ENCODE results near the gene ZNF524.

DNA sequence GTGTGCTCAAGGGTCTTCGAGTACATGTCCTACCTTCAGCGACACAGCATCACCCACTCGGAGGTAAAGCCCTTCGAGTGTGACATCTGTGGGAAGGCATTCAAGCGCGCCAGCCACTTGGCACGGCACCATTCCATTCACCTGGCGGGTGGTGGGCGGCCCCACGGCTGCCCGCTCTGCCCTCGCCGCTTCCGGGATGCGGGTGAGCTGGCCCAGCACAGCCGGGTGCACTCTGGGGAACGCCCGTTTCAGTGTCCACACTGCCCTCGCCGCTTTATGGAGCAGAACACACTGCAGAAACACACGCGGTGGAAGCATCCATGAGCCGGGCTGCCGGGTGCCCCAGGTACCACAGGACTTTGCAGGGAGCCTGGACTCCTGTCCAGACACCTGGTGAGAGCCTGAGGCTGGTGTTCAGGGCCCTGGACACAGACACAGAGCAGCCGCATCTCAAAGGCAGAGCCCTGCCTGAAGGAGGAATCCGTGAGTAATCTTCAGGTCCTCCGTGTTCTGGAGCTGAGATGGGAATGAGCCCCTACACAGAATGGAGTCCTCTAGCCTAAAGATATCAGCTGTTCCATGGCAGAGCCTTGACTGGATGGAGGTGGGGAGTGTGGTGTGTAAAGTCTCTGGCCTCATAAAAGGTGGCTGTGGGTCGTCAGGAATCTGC lies 44.9 kb downstream of the ZNF524 start:
- TF ChIP-seq, protein P1, sequence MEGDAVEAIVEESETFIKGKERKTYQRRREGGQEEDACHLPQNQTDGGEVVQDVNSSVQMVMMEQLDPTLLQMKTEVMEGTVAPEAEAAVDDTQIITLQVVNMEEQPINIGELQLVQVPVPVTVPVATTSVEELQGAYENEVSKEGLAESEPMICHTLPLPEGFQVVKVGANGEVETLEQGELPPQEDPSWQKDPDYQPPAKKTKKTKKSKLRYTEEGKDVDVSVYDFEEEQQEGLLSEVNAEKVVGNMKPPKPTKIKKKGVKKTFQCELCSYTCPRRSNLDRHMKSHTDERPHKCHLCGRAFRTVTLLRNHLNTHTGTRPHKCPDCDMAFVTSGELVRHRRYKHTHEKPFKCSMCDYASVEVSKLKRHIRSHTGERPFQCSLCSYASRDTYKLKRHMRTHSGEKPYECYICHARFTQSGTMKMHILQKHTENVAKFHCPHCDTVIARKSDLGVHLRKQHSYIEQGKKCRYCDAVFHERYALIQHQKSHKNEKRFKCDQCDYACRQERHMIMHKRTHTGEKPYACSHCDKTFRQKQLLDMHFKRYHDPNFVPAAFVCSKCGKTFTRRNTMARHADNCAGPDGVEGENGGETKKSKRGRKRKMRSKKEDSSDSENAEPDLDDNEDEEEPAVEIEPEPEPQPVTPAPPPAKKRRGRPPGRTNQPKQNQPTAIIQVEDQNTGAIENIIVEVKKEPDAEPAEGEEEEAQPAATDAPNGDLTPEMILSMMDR (IDR thresholded peaks at IDR 0.05; ENCODE audit: insufficient read depth, low read length) = no peak
- TF ChIP-seq SPI1 (IDR thresholded peaks at IDR 0.05; ENCODE audit: borderline replicate concordance, low read depth) (no peak), POLR2AphosphoS5 (IDR thresholded peaks at IDR 0.05; ENCODE audit: low read depth) (no peak), GABPA (IDR thresholded peaks at IDR 0.05; ENCODE audit: low read depth) (no peak)
- TF ChIP-seq, protein P2, sequence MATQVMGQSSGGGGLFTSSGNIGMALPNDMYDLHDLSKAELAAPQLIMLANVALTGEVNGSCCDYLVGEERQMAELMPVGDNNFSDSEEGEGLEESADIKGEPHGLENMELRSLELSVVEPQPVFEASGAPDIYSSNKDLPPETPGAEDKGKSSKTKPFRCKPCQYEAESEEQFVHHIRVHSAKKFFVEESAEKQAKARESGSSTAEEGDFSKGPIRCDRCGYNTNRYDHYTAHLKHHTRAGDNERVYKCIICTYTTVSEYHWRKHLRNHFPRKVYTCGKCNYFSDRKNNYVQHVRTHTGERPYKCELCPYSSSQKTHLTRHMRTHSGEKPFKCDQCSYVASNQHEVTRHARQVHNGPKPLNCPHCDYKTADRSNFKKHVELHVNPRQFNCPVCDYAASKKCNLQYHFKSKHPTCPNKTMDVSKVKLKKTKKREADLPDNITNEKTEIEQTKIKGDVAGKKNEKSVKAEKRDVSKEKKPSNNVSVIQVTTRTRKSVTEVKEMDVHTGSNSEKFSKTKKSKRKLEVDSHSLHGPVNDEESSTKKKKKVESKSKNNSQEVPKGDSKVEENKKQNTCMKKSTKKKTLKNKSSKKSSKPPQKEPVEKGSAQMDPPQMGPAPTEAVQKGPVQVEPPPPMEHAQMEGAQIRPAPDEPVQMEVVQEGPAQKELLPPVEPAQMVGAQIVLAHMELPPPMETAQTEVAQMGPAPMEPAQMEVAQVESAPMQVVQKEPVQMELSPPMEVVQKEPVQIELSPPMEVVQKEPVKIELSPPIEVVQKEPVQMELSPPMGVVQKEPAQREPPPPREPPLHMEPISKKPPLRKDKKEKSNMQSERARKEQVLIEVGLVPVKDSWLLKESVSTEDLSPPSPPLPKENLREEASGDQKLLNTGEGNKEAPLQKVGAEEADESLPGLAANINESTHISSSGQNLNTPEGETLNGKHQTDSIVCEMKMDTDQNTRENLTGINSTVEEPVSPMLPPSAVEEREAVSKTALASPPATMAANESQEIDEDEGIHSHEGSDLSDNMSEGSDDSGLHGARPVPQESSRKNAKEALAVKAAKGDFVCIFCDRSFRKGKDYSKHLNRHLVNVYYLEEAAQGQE (IDR thresholded peaks at IDR 0.05; ENCODE audit: insufficient replicate concordance, low read depth) = no peak
